OCI-LY1 (cell line): ENCODE results near the gene RXFP1.

Experiments used
- H2AFZ ChIP-seq: fragments of 200-600 bp; sonication (generic), shearing (Covaris generic); 2 replicates; pipeline ENCODE4 v1.6.0; 2014; ENCODE audit warnings: antibody characterized with exemption, mild to moderate bottlenecking, low read length
- H3F3A ChIP-seq: fragments of 200-600 bp; sonication (generic), shearing (Covaris generic); 2 replicates; pipeline ENCODE4 v1.6.0; 2014; ENCODE audit warnings: mild to moderate bottlenecking, antibody characterized with exemption, low read length, moderate library complexity; ENCODE audit not compliant: insufficient read depth
- H3K27ac ChIP-seq: fragments of 200-600 bp; sonication (generic); 2 replicates; pipeline ENCODE4 v1.5.1; 2014; ENCODE audit warnings: low read length, mixed run types, mild to moderate bottlenecking, low read depth; ENCODE audit not compliant: poor library complexity, severe bottlenecking
- H3K27me3 ChIP-seq: fragments of 200-600 bp; sonication (generic); 2 replicates; pipeline ENCODE4 v1.6.0; 2014; ENCODE audit warnings: antibody characterized with exemption, mild to moderate bottlenecking, low read length, moderate library complexity; ENCODE audit not compliant: insufficient read depth
- H3K36me3 ChIP-seq: fragments of 200-600 bp; sonication (generic); 2 replicates; pipeline ENCODE4 v1.6.1; 2014; ENCODE audit warnings: mild to moderate bottlenecking, antibody characterized with exemption, low read length, moderate library complexity, mixed read lengths; ENCODE audit not compliant: insufficient read depth
- H3K4me1 ChIP-seq: fragments of 200-600 bp; sonication (generic); 2 replicates; pipeline ENCODE4 v1.5.1; 2014; ENCODE audit warnings: mild to moderate bottlenecking, low read length, moderate library complexity; ENCODE audit not compliant: insufficient read depth, severe bottlenecking
- H3K4me2 ChIP-seq: fragments of 200-600 bp; sonication (generic), shearing (Covaris generic); 2 replicates; pipeline ENCODE4 v1.6.1; 2014; ENCODE audit warnings: low read length
- H3K4me3 ChIP-seq: fragments of 200-600 bp; sonication (generic); 2 replicates; pipeline ENCODE4 v1.5.1; 2014; ENCODE audit warnings: low read length, low read depth, mild to moderate bottlenecking, mixed read lengths; ENCODE audit not compliant: poor library complexity, severe bottlenecking
- H3K79me2 ChIP-seq: fragments of 200-600 bp; shearing (Covaris generic); 2 replicates; pipeline ENCODE4 v1.6.1; 2016; ENCODE audit warnings: mixed run types, low read length, mixed read lengths; ENCODE audit not compliant: insufficient read depth
- H3K9ac ChIP-seq: fragments of 200-600 bp; sonication (generic), shearing (Covaris generic); 2 replicates; pipeline ENCODE4 v1.6.1; 2014; ENCODE audit warnings: mild to moderate bottlenecking, low read length, mixed read lengths
- H3K9me2 ChIP-seq: fragments of 200-600 bp; sonication (generic), shearing (Covaris generic); 2 replicates; pipeline ENCODE4 v1.6.1; 2014; ENCODE audit warnings: low read depth, mild to moderate bottlenecking, low read length, mixed read lengths
- H3K9me3 ChIP-seq: fragments of 200-600 bp; shearing (Covaris generic); 2 replicates; pipeline ENCODE4 v1.6.1; 2014; ENCODE audit warnings: low read length, mixed read lengths
- H4K20me1 ChIP-seq: fragments of 200-600 bp; sonication (generic), shearing (Covaris generic); 2 replicates; pipeline ENCODE4 v1.6.0; 2016; ENCODE audit warnings: mild to moderate bottlenecking, low read length; ENCODE audit not compliant: insufficient read depth
- CTCF ChIP-seq: fragments of 200-600 bp; sonication (generic), shearing (Covaris generic); IDR thresholded peaks from 2 replicates; pipeline ENCODE4 v1.5.1; 2017; ENCODE audit warnings: mild to moderate bottlenecking, antibody characterized with exemption, low read length, moderate library complexity, mixed read lengths
- EZH2 ChIP-seq: fragments of 200-600 bp; sonication (generic), shearing (Covaris generic); IDR thresholded peaks from 2 replicates; pipeline ENCODE4 v1.8.0; 2017; ENCODE audit warnings: borderline replicate concordance, mixed run types, mild to moderate bottlenecking, antibody characterized with exemption, low read length, moderate library complexity, mixed read lengths

The RXFP1 gene

GRCh38 chr4:158610790-158611189, 89.1 kb downstream of the RXFP1 start:
- Histone ChIP-seq H3K4me1 (no peaks in the 10 kb centered on the region), H4K20me1 (no peaks in the 10 kb centered on the region), H3K27me3 (no peaks in the 10 kb centered on the region), H3K9me2 (no peaks in the 10 kb centered on the region), H3K4me3 (no peak overlapping the region), H3K27ac (no peak overlapping the region), H3K79me2 (no peaks in the 10 kb centered on the region), H3K9me3 (no peaks in the 10 kb centered on the region), H3F3A (no peaks in the 10 kb centered on the region), H3K4me2 (no peak overlapping the region), H2AFZ (no peak overlapping the region), H3K36me3 (no peaks in the 10 kb centered on the region), H3K9ac (no peak overlapping the region)
- TF ChIP-seq CTCF, result no peak
- no peak for TF ChIP-seq EZH2

- H3K9ac ChIP-seq, result no peak overlapping the region
- no peaks in the 10 kb centered on the region for H3K36me3 ChIP-seq
- H3K4me3 ChIP-seq, result no peak overlapping the region
- no peak overlapping the region for H3K27ac ChIP-seq
- no peaks in the 10 kb centered on the region for H3K9me3 ChIP-seq
- H3F3A ChIP-seq, result no peaks in the 10 kb centered on the region
- H2AFZ ChIP-seq, result no peak overlapping the region
- H3K4me2 ChIP-seq, result no peak overlapping the region
- TF ChIP-seq CTCF (no peak), EZH2 (no peak)
- H3K9me2 ChIP-seq, result no peaks in the 10 kb centered on the region
- H3K27me3 ChIP-seq, result no peaks in the 10 kb centered on the region
- no peaks in the 10 kb centered on the region for H3K4me1 ChIP-seq
- no peaks in the 10 kb centered on the region for H4K20me1 ChIP-seq
- H3K79me2 ChIP-seq, result no peaks in the 10 kb centered on the region
Observed at GRCh38 chr4:158613046-158613445, 91.4 kb downstream of the RXFP1 start.

- no peak overlapping the region for H3K9ac ChIP-seq
- H3K4me2 ChIP-seq, result no peak overlapping the region
- no peaks in the 10 kb centered on the region for H3K36me3 ChIP-seq
- no peaks in the 10 kb centered on the region for H3K27me3 ChIP-seq
- no peaks in the 10 kb centered on the region for H4K20me1 ChIP-seq
- no peak overlapping the region for H3K4me3 ChIP-seq
- no peak overlapping the region for H2AFZ ChIP-seq
- H3K9me2 ChIP-seq, result no peaks in the 10 kb centered on the region
- no peaks in the 10 kb centered on the region for H3K4me1 ChIP-seq
- no peak for TF ChIP-seq CTCF
- TF ChIP-seq EZH2, result no peak
- no peak overlapping the region for H3K27ac ChIP-seq
- H3K9me3 ChIP-seq, result no peaks in the 10 kb centered on the region
- no peaks in the 10 kb centered on the region for H3K79me2 ChIP-seq
- H3F3A ChIP-seq, result no peaks in the 10 kb centered on the region
Observed at GRCh38 chr4:158617956-158618355, 96.3 kb downstream of the RXFP1 start.
